NB4 (cell line): ENCODE data around the gene IRF2BP2.
"Not testable (repeated sequence)": the region's sequence is repeated elsewhere in the genome, so short reads cannot be mapped to it uniquely, and the experiment has no call there.

Experiments
- DNase-seq: peaks from one replicate; pipeline ENCODE4 v3.0.0; 2010; ENCODE audit warnings: low read depth
- H3K4me3 ChIP-seq: one replicate; pipeline ENCODE4 v1.5.1; 2011; ENCODE audit warnings: mild to moderate bottlenecking, low read depth, low read length, moderate library complexity
- MYC ChIP-seq: IDR thresholded peaks from 2 replicates; pipeline ENCODE4 v1.6.1; 2011; ENCODE audit warnings: low read depth, low read length
- POLR2A ChIP-seq: IDR thresholded peaks from 2 replicates; pipeline ENCODE4 v1.6.1; 2011; ENCODE audit warnings: mild to moderate bottlenecking; ENCODE audit not compliant: insufficient read length; ENCODE audit errors: extremely low read depth
- TF ChIP-seq, protein P1 (sequence below): IDR thresholded peaks from one replicate; pipeline ENCODE4 v1.5.1; 2012; ENCODE audit warnings: low read depth, low read length
- TF ChIP-seq, protein P2 (sequence below): IDR thresholded peaks from 2 replicates; pipeline ENCODE4 v1.6.1; 2011; ENCODE audit warnings: low read depth, low read length

The IRF2BP2 gene

DNA sequence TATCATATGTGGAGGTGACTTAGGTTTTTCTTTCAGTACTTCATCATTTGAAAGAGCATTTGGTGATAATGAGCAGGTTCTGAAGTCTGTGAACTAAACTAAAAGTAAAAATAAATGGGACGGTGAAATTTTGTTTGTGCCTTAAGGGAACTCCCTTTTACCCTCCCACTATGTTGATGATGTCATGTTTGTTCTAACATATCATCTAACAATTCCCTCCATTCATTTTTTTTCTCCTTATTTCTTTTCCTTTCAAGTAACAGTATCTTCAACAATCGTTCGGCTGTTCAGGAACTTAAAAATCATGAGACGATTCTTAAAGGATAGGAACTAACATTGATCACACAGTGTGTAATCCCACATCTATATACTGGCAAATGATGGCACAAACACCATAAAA is 30.0 kb upstream of the IRF2BP2 start:
- TF ChIP-seq POLR2A, result no peak
- TF ChIP-seq, protein P1, sequence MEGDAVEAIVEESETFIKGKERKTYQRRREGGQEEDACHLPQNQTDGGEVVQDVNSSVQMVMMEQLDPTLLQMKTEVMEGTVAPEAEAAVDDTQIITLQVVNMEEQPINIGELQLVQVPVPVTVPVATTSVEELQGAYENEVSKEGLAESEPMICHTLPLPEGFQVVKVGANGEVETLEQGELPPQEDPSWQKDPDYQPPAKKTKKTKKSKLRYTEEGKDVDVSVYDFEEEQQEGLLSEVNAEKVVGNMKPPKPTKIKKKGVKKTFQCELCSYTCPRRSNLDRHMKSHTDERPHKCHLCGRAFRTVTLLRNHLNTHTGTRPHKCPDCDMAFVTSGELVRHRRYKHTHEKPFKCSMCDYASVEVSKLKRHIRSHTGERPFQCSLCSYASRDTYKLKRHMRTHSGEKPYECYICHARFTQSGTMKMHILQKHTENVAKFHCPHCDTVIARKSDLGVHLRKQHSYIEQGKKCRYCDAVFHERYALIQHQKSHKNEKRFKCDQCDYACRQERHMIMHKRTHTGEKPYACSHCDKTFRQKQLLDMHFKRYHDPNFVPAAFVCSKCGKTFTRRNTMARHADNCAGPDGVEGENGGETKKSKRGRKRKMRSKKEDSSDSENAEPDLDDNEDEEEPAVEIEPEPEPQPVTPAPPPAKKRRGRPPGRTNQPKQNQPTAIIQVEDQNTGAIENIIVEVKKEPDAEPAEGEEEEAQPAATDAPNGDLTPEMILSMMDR, result no peak
- TF ChIP-seq, protein P2, sequence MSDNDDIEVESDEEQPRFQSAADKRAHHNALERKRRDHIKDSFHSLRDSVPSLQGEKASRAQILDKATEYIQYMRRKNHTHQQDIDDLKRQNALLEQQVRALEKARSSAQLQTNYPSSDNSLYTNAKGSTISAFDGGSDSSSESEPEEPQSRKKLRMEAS, result no peak
- TF ChIP-seq MYC, result no peak
- DNase-seq, result no peak
- no peak overlapping the region for H3K4me3 ChIP-seq

GRCh38 chr1:234638832-234639799 is 29.1 kb upstream of the IRF2BP2 start:
- no peak overlapping the region for H3K4me3 ChIP-seq
- TF ChIP-seq, protein P2, result no peak
- no peak for TF ChIP-seq MYC
- TF ChIP-seq, protein P1, result no peak
- no peak for TF ChIP-seq POLR2A
- no peak for DNase-seq

- not testable (repeated sequence) for DNase-seq
Observed at GRCh38 chr1:234634922-234635321, 24.9 kb upstream of the IRF2BP2 start.

GRCh38 chr1:234634387-234634786 is 24.4 kb upstream of the IRF2BP2 start:
- H3K4me3 ChIP-seq, result no peak overlapping the region
- DNase-seq, result no peak
- TF ChIP-seq POLR2A, result no peak
- TF ChIP-seq, protein P1, result no peak

More at GRCh38 chr1:234634922-234635321, 24.9 kb upstream of the IRF2BP2 start:
- not testable (repeated sequence) for H3K4me3 ChIP-seq

DNA sequence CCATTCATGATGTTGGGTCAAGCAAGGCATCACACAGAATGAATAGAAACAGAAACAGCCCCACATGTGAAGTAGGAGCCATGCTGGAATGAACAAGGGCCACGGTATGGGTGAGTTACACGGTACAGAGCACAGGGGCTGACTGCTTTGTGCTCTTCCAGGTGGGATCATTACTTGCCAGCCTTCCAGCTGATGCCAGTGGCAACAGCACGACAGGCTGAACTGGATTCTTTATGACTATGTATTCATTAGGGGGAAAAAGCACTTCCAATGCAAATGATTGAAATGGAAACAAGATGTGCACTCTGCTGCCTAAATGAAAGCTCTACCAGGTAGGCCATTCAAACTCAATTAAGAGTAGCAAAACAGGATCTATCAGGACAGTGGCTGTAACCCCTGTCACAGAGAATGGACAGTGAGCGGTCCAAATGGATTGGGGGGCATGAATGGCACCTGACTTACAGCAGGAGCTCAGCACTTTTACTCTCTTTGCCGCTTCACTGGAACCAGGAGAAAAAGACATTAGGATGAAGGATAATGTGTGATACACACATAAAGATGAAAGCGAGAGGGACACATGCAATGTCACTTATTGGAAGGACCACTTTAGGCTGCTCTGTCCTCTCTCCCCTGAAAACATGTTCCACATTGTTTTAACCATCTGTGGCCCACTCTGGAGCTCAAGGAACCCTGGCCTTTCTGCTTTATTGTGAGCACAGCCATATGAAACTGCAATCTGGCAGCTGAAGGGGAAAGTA is 23.4 kb upstream of the IRF2BP2 start:
- no peak for DNase-seq
- no peak for TF ChIP-seq MYC
- no peak overlapping the region for H3K4me3 ChIP-seq

DNA sequence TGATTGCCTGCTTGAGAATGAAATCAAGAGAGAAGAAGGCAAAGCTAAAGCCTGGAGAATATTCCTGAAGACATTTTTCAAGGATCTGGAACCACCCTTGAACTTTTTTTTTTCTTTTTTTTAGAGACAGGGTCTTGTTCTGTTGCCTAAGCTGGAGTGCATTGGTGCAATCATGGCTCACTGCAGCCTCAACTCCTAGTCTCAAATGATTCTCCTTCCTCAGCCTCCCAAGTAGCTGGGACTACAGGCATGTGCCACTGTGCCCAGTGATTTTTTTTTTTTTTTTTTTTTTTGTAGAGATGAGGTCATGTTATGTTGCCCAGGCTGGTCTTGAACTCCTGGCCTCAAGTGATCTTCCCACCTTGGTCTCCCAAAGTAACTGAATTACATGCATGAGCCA is 22.2 kb upstream of the IRF2BP2 start:
- TF ChIP-seq MYC, result no peak
- TF ChIP-seq, protein P2, result no peak
- no peak for TF ChIP-seq POLR2A

GRCh38 chr1:234631721-234632125 is 21.7 kb upstream of the IRF2BP2 start:
- no peak overlapping the region for H3K4me3 ChIP-seq
- TF ChIP-seq MYC (no peak), POLR2A (no peak)
- TF ChIP-seq, protein P1, result no peak
- TF ChIP-seq, protein P2, result no peak
- DNase-seq, result no peak

More for the DNA sequence above, 22.2 kb upstream of the IRF2BP2 start:
- no peak overlapping the region for H3K4me3 ChIP-seq
- no peak for DNase-seq
